Sigmoid colon (tissue), 7 donors: Measurements from ENCODE around the gene C2CD3. TPM values are rescaled to one million over a fixed set of nuclear protein-coding genes. Genes with fewer than 3 reads are reported as not detected.

Source experiments
- DNase-seq: peaks from one replicate; pipeline ENCODE4 v3.0.0-alpha.2; 2019
- H3K27ac ChIP-seq, 4 donors: fragments of 200-600 bp; sonication (generic); one replicate each; pipeline ENCODE4 v1.5.1; 2016 to 2019; ENCODE audit warnings: mild to moderate bottlenecking in 1 of 4
- H3K27me3 ChIP-seq, 3 donors: fragments of 200-600 bp; sonication (generic); one replicate each; pipeline ENCODE4 v1.5.1; 2019; ENCODE audit warnings: mild to moderate bottlenecking in 1 of 3
- H3K36me3 ChIP-seq, 4 donors: fragments of 200-600 bp; sonication (generic); one replicate each; pipeline ENCODE4 v1.5.1; 2016 to 2019
- H3K4me1 ChIP-seq, 4 donors: fragments of 200-600 bp; sonication (generic); one replicate each; pipeline ENCODE4 v1.5.1; 2017 to 2019
- H3K4me3 ChIP-seq, 4 donors: fragments of 200-600 bp; sonication (generic); one replicate each; pipeline ENCODE4 v1.5.1; 2017 to 2019; ENCODE audit warnings: mild to moderate bottlenecking in 2 of 4, moderate library complexity in 1 of 4
- H3K9me3 ChIP-seq, 4 donors: fragments of 200-600 bp in 3 of 4; sonication (generic) in 3 of 4; one replicate each; pipeline versions ENCODE4 v1.5.1 to v1.6.1; 2013 to 2019
- EP300 ChIP-seq, 4 donors: sonication (generic); formaldehyde crosslinking; IDR thresholded peaks; one replicate each; pipeline ENCODE4 v1.6.1; 2017; ENCODE audit warnings: antibody characterized with exemption in 4 of 4
- POLR2A ChIP-seq, 2 donors: fragments of 450-650 bp; IDR thresholded peaks; one replicate each; pipeline ENCODE4 v1.6.1; 2016; ENCODE audit warnings: antibody characterized with exemption in 2 of 2, mild to moderate bottlenecking in 2 of 2, moderate library complexity in 2 of 2
- POLR2AphosphoS5 ChIP-seq, 4 donors: sonication (generic); formaldehyde crosslinking; IDR thresholded peaks; one replicate each; pipeline ENCODE4 v1.6.1; 2017; ENCODE audit warnings: antibody characterized with exemption in 4 of 4
- WGBS, 2 donors: extraction: QIAGEN DNeasy Blood & Tissue Kit; methylation state at CpG; one replicate each; pipeline ENCODE4 v1.1.7; 2013; 5-methylcytosine and 5-hydroxymethylcytosine counted together
- intact Hi-C: fragments of 100-400 bp; cut with DNase I; formaldehyde crosslinking; loops from one replicate; pipeline ENCODE4 v1.15.1; 2023
- polyA plus RNA-seq, 3 donors: library from polyadenylated mRNA; stranded (reverse); fragments of 200-250 nt; gene quantifications; one replicate each; pipeline ENCODE4 v1.2.3, GENCODE V29; 2013
- total RNA-seq, 4 donors: library from RNA; depleted of rRNA; stranded (reverse); fragments of >200 nt; gene quantifications; one replicate each; pipeline ENCODE4 v1.1.0, GENCODE V29; 2016
- TF ChIP-seq, protein P1 (sequence below), 4 experiments: fragments of 450-650 bp in 3 of 4; fragments of 200-600 bp in 1 of 4; IDR thresholded peaks; one replicate each; pipeline ENCODE4 v1.5.1; 2016 to 2019; ENCODE audit warnings: antibody characterized with exemption in 4 of 4, mild to moderate bottlenecking in 3 of 4, moderate library complexity in 2 of 4
- donor health status: healthy with polysubstance abuse.
- donor health status: Bipolar disorder and iron deficiency.
- donor health status: healthy.

Gene C2CD3
- total and polyA plus RNA-seq, 7 donors: 6.9 to 29.1 (median 17.2) TPM

DNA sequence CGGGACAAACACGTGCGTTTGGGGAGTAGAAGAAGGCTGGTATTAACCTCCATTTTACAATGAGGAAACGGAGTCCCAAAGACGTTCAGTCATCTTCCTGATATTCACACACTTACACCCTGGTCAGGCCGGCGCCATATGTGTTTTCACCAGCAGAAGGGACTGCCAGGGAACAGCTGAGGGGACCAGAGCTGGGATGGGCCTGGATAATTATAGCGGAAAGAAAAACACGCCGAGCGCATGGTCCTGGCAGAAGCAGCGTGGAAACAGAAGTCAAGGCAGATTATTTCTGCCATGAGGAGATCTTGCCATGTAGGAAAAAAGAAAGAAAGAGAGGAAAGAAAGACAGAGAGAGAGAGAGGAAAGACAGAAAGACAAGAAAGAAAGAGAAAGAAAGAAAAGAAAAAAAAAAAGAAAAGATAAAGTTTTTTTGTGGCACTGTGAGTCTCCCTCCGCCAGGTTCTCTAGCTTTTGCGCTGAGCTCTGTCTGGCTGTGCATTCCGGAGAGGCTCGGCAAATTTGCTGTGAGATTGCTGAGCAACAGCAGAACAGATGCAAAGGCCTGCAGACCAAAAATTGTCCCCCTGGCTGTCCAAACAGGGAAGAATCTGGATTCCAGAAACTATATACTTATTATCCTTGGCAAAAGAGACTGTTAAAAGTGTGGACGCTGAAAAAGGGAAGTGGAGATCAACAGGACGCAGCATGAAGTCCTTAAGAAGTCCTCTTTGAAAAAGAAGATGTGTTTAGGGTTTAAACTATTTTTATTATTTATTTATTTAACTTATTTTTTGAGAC lies 186.9 kb downstream of the C2CD3 start:
- Histone ChIP-seq H3K27ac (peak overlapping the region; percentile 82 to 95 (median 90)), H3K36me3 (no peaks in the 10 kb centered on the region), H3K27me3 (no peaks in the 10 kb centered on the region), H3K9me3 (no peaks in the 10 kb centered on the region), H3K4me3 (peak overlapping the region; percentile 44 to 65 (median 57)), H3K4me1 (peaks cover 0 to 19% (median 14%) of the 10 kb centered on the region in 4 donors)
- WGBS, 2 donors: 57 to 69% methylated on average over 18 of the region's 18 CpGs
- peak; percentile 40 for DNase-seq
- TF ChIP-seq POLR2A (IDR thresholded peaks at IDR 0.05): no peak
- TF ChIP-seq POLR2AphosphoS5 (IDR thresholded peaks at IDR 0.05): no peak
- TF ChIP-seq, protein P1, sequence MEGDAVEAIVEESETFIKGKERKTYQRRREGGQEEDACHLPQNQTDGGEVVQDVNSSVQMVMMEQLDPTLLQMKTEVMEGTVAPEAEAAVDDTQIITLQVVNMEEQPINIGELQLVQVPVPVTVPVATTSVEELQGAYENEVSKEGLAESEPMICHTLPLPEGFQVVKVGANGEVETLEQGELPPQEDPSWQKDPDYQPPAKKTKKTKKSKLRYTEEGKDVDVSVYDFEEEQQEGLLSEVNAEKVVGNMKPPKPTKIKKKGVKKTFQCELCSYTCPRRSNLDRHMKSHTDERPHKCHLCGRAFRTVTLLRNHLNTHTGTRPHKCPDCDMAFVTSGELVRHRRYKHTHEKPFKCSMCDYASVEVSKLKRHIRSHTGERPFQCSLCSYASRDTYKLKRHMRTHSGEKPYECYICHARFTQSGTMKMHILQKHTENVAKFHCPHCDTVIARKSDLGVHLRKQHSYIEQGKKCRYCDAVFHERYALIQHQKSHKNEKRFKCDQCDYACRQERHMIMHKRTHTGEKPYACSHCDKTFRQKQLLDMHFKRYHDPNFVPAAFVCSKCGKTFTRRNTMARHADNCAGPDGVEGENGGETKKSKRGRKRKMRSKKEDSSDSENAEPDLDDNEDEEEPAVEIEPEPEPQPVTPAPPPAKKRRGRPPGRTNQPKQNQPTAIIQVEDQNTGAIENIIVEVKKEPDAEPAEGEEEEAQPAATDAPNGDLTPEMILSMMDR (IDR thresholded peaks at IDR 0.05): no peak
- TF ChIP-seq EP300 (IDR thresholded peaks at IDR 0.05): no peak
- intact Hi-C loops: loop anchor here (2.0 to 5.0 kb wide), 2 partner anchors 35 to 188 kb away; partner anchors contain the start of genes C2CD3 and PPME1

DNA sequence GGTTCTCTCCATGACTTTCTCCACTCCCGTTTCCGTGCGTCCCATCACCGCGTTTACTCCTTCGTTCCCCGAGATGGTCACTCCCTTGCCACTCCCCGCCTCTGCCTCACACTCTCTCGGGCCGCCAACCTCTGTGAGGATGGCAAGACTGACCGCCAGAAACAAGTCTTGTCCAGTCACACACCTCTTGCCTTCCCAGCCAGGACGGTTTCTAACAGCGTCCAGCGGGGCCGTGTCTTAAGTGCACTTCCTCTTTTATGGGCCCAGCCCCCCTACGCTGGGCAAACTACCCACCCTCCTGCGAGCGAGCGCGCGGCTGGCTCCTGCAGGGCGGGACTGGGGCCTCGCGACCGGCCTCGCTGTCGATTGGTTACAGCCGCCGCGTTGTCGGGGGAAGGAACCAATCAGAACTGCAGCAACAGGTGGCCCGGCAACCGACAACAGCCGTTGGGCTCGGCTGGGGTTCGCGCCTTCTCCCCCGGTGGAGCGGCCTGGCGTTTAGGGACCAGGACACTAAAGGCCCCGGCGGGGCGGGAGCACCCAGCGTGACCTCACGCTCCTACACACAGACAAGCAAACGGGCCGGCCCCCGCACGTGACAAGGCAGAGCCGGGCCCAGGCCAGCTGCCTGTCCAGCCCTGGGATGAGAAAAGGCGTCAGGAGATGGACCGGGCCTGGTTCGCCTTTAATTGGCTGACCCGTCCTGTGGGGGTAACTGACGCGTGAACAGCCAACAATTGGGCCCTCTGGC lies 187.6 kb downstream of the C2CD3 start:
- H3K27me3 ChIP-seq: no peaks in the 10 kb centered on the region
- WGBS, 2 donors: 1% methylated on average over 56 of the region's 56 CpGs
- peaks cover 0 to 3% (median under 1%) of the 10 kb centered on the region in 4 donors for H3K36me3 ChIP-seq
- H3K9me3 ChIP-seq: no peaks in the 10 kb centered on the region
- H3K27ac ChIP-seq: peak overlapping the region; percentile 82 to 95 (median 90)
- TF ChIP-seq POLR2A (IDR thresholded peaks at IDR 0.05) (peak; percentile 18 to 42), EP300 (IDR thresholded peaks at IDR 0.05) (peak in 1 of 4 donors; percentile 14), POLR2AphosphoS5 (IDR thresholded peaks at IDR 0.05) (peak; percentile 59 to 78 (median 70))
- TF ChIP-seq, protein P1 (IDR thresholded peaks at IDR 0.05): no peak
- DNase-seq: peak; percentile 97
- intact Hi-C loops: loop anchor here (2.0 to 5.0 kb wide), 2 partner anchors 36 to 189 kb away; partner anchors contain the start of genes C2CD3 and PPME1
- H3K4me1 ChIP-seq: peaks cover 0 to 19% (median 14%) of the 10 kb centered on the region in 4 donors
- peak overlapping the region; percentile 44 to 65 (median 57) for H3K4me3 ChIP-seq

DNA sequence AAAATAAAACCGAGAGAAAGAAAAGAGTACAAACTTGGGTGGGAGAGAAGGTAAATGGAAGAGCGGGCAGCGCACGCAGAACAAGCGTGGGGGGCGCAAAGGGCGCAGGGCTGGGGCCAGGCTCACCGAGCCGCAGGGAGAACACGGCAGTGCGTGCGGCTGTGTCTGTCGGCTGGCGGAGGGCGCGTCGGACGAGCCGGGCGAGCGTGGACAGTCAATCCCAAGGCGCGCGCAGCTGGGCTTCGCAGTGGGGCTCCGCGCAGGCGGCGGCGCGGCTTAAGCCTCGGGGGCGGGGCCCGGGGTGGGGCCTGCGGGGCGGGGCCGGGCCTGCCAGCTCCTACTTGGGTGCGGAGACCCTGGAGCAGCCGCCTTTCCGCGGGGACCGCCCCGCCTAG lies 188.2 kb downstream of the C2CD3 start, which contains the start of gene UCP2:
Gene UCP2 (minus strand): TSS at position 249 of the 395 bp plus-strand sequence. CDS start 4,465 bp downstream, outside the sequence.
- Histone ChIP-seq H3K27ac (peak within 1 kb of the TSS; percentile 82 to 95 (median 90)), H3K9me3 (no peaks in the 10 kb centered on the region), H3K4me1 (peaks cover 0 to 19% (median 14%) of the 10 kb centered on the region in 4 donors), H3K36me3 (peaks cover 0 to 9% (median 4%) of the 10 kb centered on the region in 4 donors), H3K27me3 (no peaks in the 10 kb centered on the region), H3K4me3 (peak within 1 kb of the TSS; percentile 44 to 65 (median 57))
- intact Hi-C loops: loop anchor here (2.0 to 5.0 kb wide), 2 partner anchors 36 to 190 kb away; partner anchors contain the start of genes C2CD3 and PPME1
- DNase-seq: peak; percentile 92
- WGBS, 2 donors: 1% methylated on average over 43 of the region's 43 CpGs
- TF ChIP-seq EP300 (IDR thresholded peaks at IDR 0.05) (no peak), POLR2AphosphoS5 (IDR thresholded peaks at IDR 0.05) (peak in 1 of 4 donors; percentile 74), POLR2A (IDR thresholded peaks at IDR 0.05) (no peak)
- TF ChIP-seq, protein P1 (IDR thresholded peaks at IDR 0.05): no peak

DNA sequence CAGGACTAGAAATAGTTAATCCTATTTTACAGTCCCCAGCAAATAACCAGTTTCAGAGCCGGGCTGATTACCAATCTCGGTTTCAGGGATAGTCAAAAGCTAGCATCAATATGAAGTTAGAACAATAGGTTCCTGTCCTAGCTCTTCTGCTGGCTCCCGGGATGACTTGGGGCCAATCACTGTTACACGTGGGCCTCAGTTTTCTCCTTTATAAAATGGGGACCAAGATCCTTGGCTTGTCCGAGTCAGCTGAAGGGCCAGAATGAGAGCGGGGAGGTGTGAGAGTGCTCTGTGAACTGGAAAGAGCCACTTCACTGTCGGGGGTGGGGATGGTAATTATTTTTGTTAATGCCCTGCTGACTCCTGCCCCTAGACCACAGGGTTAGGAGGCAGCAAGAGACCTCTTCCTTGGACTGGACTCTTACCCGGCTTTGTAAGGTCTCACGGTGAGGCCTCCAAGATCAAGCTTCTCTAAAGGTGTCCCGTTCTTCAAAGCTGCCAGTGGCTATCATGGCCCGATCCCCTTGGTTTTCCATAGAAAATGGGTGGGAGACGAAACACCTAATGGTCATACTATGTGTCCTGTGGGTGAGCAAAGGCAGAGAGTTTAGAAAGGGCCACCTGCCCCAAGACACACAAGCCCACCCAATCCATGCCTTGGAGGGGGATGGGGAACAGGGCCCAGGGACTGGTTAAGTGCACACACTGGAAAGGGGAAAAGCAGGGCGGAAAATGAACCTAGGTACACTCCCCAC lies 189.6 kb downstream of the C2CD3 start:
- intact Hi-C loops: loop anchor here (5.0 kb wide), 1 partner anchor 191 kb away; the partner anchor contains the start of genes C2CD3 and PPME1
- WGBS, 2 donors: 55 to 61% methylated on average over 13 of the region's 13 CpGs
- H3K36me3 ChIP-seq: peaks cover 0 to 23% (median 8%) of the 10 kb centered on the region in 4 donors
- peaks cover 0 to 19% (median 14%) of the 10 kb centered on the region in 4 donors for H3K4me1 ChIP-seq
- peak overlapping the region; percentile 18 to 95 (median 86) for H3K27ac ChIP-seq
- TF ChIP-seq POLR2A (IDR thresholded peaks at IDR 0.05): no peak
- TF ChIP-seq EP300 (IDR thresholded peaks at IDR 0.05): no peak
- TF ChIP-seq POLR2AphosphoS5 (IDR thresholded peaks at IDR 0.05): no peak
- TF ChIP-seq, protein P1 (IDR thresholded peaks at IDR 0.05): no peak
- no peaks in the 10 kb centered on the region for H3K9me3 ChIP-seq
- peak; percentile 39 for DNase-seq
- H3K27me3 ChIP-seq: no peaks in the 10 kb centered on the region
- peak overlapping the region in 2 of 4 donors; percentile 65 for H3K4me3 ChIP-seq
